Germinal center (tissue), 1 donor: ENCODE results near the gene POU5F1.

Source experiments
- DNase-seq: peaks from one replicate; pipeline ENCODE4 v3.0.0; 2012; ENCODE audit warnings: mixed read lengths, low spot score

The POU5F1 gene

DNA sequence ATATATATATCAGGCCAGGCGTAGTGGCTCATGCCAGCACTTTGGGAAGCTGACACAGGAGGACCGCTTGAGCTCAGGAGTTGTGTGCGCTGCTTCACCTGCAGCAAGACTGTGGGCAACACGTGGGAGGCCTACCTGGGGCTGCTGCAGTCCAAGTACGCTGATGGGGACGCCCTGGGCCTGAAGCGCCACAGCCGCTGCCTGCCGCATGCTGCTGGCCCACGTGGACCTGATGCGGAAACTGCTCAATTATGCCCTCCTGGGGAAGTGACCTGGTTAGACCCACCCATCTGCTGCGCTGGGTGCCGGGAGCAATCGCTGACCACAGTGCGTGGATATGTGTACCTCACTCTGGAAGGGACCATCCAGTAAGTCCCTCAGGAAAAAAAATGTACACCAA, 29.8 kb downstream of the POU5F1 start:
- no peak for DNase-seq

DNA sequence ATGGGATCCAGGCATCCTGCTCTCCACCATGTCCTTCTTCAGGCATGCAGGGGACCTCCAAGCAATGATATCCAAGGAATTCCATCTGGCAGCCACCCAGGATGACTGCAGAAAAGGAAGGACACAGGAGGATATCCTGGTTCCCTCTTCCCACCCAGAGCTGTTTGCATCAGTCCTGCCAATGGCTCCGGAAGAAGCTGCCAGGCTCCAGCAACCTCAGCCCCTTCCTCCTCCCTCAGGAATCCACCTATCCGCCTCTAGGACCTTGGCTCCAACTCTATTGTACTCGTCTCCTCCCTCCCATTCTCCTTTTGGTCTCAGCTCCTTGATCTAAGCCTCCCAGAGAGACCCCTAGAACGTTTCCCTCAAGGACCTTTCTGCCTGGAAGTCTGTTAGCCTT, 30.9 kb downstream of the POU5F1 start:
- no peak for DNase-seq

DNA sequence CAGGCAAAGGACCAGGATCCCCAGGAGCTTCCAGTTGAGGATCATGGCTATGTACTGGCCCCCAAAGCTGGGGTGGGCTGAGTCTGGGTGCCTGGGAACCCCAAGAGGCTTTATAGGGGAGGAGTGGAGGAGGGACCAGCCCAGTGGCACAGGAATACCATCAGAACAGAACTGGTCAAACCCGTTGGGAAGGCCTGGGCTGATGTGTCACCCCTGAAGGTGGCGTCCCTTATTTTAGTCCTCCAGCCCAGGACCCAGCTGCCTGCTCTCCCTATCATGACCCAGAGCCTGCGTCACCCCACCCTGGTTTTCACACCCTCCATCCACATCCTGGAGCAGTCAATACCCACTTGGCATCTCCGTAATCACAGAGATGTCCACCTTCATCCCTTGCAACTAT, 31.5 kb downstream of the POU5F1 start, which contains the start of gene PSORS1C2:
PSORS1C2 (minus strand) TSS at position 85 of the 400 bp plus-strand sequence; CDS start at position 45, 40 bp downstream.
- DNase-seq: no peak

DNA sequence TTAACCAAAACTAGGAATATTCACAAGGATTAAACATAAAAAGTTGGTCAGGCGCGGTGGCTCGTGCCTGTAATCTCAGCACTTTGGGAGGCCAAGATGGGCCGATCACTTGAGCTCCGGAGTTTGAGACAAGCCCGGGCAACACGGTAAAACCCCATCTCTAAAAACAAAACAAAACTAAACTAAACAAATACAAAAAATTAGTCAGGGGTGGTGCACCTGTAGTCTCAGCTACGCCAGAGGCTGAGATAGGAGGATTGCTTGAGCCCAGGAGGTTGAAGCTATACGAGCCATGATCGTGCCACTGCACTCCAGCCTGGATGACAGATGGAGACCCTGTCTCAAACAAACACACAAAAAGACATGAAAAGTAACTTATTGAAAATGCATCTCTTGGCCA, 34.8 kb downstream of the POU5F1 start:
- no peak for DNase-seq

DNA sequence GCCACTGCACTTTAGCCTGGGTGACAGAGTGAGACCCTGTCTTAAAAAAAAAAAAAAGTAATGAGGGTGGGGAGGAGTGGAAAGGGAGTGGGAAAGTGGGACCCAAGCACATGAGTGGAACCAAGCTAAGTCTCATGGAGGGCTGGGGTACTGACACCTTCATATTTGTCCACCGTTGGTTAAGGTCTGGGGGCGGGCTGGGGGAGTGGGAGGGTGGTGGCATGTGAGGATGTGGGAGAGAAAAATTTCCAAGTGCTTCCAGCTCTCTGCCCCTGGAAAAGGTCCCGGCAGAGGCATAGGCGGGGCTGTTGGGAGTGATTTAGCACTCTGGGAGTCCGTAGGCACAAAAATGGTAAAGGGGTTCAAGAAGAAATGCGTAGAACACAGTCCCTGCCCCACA, 37.7 kb downstream of the POU5F1 start:
- no peak for DNase-seq

DNA sequence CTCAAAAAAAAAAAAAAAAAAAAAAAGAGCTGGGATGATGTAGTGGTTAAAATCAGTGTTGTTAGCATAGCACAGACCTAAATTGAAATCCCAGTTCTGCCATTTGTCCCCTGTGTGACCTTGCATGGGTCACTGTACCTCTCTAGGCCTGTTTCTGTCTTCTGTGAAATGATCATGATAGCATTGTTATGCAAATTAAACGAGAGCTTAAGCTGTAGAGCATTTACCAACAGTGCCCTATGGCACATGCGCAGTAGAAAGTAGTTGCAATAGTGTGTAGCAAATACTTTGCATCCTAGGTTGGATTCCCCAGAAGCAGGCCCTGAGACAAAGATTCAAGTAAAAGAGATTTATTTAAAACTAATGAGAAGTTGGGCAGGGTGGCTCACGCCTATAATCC, 38.9 kb downstream of the POU5F1 start:
- DNase-seq: no peak

DNA sequence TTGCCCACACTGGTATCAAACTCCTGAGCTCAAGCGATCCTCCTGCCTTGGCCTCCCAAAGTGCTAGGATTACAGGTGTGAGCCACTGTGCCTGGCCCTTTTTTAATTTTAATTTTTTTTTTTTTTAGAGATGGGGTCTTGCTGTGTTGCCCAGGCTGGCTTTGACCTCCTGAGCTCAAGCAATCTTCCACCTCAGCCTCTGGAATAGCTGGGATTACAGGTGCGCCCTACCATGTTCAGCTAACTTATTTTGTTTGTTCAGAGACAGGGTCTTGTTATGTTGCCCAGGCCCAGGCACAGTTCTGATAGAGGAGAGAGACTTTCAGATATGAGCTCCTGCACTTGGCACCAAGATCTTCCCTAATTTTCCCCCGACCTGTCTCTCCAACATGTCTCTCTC, 39.7 kb downstream of the POU5F1 start:
- DNase-seq: no peak

DNA sequence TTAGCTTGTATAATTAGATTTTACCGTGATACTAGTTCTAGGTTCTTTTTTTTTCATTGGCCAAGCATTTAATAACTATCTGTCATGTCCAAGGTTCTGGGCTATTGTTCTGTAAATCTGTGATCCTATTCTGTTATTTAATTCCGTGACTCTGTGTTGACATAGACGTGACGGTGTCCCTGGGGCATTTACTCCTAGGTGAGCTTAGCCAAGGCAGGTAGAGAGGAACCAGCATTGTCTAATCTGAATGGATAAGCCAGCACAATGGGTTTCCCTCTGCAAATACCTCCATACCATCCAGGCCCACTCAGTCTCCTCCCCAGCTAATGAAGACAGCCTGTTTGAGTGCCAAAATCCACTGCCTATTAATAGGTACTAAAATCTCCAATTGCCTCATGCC, 41.4 kb downstream of the POU5F1 start:
- no peak for DNase-seq

DNA sequence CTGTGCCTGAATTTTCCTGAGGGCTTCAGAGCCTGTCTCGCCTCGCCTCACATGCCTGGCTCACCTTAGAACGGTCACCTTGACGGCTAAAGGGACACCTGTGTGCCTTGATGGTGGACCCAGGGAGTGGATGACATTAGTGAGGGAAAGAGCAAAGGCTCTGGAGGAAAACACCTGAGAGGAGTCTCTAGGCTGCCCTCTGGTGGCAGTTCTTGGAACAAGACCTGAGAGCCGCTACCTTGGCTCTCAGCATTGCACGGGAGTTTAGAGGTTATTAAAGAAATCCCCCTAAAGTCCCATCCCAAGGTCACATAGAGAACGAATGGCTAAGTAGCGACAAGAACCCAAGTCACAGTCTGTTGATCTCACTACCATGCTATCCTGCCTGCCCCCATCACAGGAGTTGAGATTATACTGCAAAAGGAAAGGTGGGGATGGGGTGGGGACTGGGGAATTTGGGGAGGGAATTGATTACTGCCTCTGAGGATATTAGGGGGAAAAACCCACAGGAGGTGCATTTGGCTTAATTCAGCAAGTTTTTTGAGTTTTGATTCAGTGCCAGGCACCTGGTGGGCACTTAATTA, 42.3 kb downstream of the POU5F1 start:
- DNase-seq: peak; percentile 71

DNA sequence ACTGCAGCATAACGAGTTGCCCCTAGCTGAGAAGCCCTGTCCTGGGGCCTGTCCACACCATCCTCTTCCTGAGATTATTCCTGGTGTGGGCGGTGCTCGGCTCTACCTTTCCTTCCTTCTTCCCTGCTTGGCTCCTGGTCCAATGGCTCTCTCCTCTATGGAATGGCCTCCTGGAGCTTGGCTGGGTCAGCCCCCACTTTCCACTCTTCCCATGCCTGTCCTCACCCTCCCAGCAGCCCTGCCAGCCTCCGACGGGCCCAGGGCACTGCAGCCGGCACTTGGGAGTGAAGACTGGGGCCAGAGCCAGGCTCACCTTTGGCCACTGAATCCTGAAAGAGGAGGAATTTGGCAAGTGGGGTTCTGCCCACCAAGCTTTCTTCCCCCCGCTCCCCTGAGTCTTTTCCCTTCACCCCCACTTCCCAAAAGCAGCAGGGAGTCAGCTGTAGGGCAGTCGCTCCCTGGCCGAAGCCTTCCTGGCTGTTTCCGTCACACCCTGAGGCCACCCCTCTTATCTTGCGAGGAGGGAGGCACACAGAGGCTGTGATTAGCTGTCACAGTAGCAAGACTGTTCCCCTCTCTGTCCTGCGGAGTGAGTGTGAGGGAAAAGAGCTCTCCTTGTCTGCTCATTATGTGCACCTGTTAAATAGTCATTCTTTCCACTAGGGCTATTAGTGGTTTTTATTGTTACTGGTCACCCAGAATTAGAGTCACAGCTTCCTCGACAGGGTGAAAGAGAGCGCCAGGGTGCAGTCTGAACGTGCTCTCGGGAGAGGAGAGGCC, 43.9 kb downstream of the POU5F1 start:
- DNase-seq: no peak

DNA sequence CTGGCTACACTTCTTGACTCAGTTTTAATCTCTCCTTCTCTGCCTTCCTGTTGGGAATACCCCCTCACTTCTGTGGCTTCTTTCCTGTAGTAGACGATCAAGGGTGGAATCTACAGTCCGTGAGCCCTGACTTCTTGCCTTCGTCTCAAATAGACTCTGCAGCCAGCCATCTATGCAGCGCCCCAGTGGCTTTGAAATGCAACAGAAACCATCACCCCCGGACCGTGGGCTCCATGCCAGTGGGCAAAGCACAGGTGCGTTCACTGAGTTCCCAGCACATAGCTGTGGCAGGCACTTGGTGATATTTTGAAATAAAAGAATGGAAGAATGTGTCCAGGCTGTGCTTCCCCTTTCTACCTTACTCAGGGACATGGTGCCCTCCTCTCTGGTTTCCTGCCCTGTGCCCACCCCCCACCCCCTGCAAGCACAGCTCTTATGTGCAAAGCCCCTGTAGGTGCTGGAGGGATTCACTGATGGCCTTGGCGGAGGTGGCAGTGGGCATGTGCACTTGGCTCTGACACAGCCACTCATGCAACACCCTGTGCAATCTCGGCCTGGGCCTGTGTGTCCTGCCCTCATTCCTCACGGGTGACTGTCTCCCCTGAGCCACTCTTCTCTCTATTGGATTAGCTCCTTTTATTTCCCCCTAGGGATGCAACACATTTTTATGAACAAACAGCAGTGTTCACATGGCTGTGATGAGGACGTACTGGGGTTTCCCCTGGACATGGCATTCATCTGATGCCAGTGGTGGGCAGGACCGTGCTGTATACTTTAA, 44.7 kb downstream of the POU5F1 start:
- no peak for DNase-seq

DNA sequence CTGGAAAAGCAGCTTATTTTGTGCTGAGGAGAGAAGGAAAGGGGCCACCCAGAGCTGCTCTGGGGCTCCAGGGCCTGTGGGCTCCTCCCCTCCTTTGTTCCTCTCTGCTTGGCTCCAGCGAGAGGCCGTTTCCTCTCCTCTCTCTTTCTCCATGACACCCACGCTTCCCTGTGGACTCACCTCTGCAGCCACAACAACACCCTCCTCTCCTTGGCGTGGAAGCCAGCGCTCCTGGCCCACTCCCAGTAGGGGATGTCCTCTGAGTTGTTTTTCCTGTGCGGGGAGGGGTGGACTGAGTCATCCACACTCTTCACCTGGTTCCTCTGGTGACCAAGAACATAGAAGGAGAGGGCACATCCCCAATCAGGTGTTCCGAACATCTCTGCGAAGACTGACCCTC, 45.3 kb downstream of the POU5F1 start:
- no peak for DNase-seq

DNA sequence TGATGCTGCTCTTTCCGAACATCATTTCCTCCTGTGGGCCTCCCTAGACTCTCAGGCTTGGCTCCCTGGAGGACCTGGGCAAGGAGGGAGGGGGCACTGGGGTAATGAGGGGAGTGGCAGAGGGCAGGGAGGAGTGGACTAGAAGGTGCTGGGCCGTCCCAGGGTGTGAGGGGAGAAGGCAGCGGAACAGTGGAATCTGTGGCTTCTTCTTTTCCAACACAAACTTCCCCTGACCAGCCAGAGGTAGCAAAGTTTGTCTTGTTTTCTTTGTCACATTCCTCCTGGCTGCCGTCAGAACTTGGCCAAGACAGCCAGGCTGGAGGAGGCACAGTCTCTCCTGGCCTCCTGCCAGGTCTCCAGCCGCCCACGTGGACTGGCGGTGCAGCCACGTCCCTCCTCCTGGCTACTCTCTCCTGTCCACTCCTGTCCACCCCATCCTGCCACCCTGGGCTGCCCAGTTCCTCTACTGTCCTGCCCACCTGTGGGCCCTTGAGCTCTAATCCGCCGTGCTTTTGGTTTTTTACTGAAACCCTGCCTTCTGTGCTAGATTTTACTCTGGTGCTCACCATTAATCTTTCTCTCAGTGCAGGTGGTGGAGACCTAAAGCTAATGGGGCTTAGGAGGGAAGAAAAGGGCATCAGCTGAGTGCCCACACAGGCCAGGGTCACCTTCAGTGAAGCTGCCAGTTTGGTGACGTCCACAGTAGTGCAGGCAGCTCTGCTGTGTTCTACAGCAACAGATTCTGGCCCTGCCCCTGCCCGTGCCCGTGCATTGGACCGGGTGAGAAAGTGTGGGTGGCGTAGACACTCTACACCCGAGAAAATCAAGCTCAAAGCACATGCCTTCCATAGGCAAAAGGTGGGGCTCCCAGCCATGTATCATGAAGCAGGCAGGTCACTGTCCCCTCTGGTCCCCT, 47.4 kb downstream of the POU5F1 start:
- no peak for DNase-seq

DNA sequence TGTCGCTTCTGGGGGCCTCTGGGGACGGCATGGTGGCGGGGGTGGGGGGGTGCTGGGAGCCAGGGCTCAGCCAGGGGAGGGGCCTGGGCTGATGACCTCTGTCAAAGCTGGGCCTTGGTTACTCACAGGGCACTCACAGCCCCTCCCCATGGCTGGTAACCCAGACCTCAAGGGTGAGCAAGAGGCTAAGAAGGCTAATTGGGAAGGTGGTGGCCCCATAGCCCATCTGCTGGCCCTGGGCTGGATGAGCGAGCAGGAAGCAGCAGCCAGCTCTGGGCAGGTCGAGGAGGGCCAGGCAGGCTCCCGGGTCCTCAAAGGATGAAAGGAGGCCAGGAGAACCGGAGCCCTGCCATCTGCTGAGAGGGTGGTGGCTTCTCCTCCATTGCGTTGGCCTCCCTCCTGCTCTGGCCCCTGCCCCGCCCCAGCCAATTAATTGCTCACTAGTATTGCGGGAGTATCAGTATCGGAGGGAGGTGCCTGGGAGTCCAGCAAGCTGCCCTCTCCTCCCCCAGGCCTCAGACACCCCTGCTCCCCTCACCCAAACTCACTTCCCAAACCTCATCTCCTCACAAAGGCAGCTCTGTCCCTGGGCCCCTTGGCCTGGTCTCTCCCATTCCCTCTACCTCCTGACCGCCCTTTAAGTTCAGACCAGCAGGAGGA, 49.2 kb downstream of the POU5F1 start:
- DNase-seq: no peak

DNA sequence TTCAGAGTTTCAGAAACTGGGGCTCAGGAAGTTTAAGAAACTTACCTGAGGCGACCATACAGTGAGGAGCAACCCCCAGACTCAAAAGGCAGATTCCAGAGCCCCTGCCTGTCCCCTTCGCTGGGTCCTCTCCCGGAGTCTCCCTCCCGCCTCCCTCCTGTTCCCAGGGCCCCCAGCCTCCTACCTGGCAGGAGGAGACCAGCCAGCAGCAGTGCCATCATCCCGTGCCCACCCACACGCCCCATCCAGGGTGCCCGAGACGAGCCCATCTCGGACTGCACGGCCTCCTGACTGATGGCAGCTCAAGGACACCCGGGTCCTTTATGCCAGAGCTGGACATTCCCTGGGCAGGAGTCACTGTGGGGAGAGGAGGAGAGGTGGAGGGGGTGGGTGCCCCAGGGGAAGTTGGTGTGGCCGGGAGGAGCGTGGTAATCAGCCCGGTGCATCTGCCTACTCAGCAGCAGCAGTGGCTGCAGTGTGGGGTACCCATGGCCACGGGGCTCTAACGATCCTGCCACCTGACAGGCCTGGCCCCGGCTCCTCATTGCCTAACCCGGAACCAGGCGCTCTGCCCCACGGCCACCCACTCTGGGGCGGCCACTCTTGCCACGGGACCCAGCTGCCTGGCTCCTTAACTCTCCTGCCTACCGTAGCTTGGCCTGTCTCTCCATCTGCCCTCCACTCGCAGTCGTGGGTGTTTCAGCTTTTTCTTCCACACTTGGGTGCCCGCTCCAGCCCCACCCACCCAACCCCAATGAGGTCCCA, 50.1 kb downstream of the POU5F1 start, which contains the start of gene CDSN:
CDSN (minus strand) TSS at position 296 of the 765 bp plus-strand sequence; CDS start at position 269, 27 bp downstream.
- DNase-seq: no peak

DNA sequence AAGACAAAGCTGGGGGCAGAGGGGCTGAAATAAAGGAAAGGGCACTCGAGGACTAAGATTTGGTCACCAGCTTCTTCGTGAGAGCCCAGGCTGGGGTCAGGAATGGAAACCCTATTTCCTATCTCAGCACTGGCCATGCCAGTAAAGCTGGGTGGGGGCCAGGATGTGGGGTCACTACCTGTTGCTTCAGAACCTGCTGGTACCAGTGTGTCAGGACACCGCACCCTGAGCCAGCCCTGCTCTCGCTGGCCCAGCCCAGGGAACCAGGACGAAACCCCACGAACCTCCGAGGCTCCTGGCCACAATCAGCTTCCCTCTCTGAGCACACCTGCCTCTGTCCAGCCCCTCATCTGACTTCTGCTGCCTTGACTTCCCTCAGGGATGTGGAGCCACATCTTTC, 52.3 kb downstream of the POU5F1 start:
- DNase-seq: no peak

DNA sequence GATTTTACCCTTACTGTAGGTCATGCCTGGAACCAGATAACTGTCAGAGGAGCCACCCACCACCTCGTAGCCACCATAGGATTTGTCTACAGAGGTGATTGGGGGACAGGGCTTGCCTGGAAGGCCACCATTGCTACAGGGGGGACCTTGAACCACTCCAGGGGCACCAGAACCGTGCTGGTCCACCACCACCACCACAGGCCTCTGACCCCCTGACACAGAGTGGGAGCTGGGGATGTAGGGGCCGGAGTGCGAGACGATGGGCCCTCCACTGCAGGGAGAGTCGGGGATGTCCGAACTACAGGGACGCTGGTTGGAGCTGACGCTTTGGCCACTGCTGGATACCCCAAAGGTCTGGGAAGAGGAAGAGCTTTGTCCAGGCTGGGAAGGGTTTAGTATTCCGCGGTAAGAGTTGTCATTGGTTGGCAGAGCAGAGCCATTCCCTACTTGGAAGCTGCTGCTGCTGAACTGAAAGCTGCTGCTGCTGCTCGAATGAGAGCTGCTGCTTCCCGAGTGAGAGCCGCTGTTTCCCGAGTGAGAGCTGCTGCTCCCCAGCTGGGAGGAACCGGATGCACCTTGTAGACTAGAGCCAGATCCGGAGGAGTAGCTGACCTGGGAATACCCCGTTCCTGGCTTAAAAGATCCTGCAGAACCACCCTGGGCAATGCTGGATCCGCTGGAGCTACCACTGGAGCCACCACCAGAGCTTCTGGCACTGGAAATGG, 53.7 kb downstream of the POU5F1 start:
- DNase-seq: no peak

DNA sequence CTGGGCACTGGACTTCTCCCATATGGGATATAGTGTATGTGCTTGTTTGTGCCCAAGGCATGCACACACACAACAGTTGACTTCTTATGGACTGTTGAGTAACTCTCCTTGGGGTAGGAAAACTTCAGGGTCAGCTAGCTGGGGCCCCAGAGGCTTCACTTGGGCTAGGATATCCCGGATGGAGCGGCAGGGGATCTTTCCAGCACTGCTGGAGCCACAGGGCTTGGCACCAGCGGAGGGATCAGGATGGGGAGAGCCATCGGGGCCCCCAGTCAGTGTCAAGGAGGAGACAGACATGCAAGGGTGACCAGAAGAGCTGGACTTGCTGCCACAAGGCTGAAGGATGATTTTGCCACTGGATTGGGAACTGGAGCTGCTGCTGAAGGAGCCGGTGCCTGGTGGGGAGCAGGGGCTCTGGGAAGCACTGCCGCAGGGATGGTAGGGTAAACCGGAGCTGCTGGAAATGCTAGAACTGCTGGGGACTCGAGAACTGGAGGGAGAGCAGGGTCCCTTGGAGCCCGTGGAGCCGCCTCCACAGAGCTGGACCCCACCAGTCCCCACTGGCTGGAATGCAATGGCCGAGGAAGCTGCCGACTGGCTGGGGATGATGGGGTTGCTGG, 54.4 kb downstream of the POU5F1 start:
- DNase-seq: no peak
